K562 (cell line): ENCODE measurements around the gene FERMT3. TPM values are rescaled to one million over a fixed set of nuclear protein-coding genes. Genes with fewer than 3 reads are reported as not detected.
A peak's percentile ranks its signal among the peaks of the same experiment; 100 is the strongest.

Source experiments
- ARID4B ChIP-seq: sonication (generic); formaldehyde crosslinking; IDR thresholded peaks from 2 replicates; pipeline ENCODE4 v1.8.0; 2022; ENCODE audit warnings: mild to moderate bottlenecking, missing genetic modification reagents
- ATF7 ChIP-seq: fragments of 450-650 bp; IDR thresholded peaks from 2 replicates; pipeline ENCODE4 v1.7.1; 2014; ENCODE audit warnings: mild to moderate bottlenecking, moderate library complexity
- BCLAF1 ChIP-seq, 2 experiments: fragments of 450-650 bp in 1 of 2; IDR thresholded peaks; 2 replicates each; pipeline ENCODE4 v1.6.1; 2011 to 2017; ENCODE audit warnings: low read depth in 2 of 2, antibody characterized with exemption in 1 of 2, borderline replicate concordance in 1 of 2, low read length in 1 of 2, mild to moderate bottlenecking in 1 of 2, mixed read lengths in 1 of 2; ENCODE audit not compliant: control insufficient read depth in 1 of 2
- CEBPG ChIP-seq, 3 experiments: fragments of 200-800 bp in 1 of 3; sonication (Bioruptor generic) in 1 of 3; sonication (generic) in 1 of 3; formaldehyde crosslinking in 1 of 3; IDR thresholded peaks in 2 of 3; conservative IDR thresholded peaks in 1 of 3; 2 replicates each; pipeline versions ENCODE4 v1.6.1 to v1.8.0; 2016 to 2022; ENCODE audit warnings: missing compliant biosample characterization in 2 of 3, missing genetic modification characterization in 2 of 3, mild to moderate bottlenecking in 1 of 3, missing genetic modification reagents in 1 of 3
- ESRRB ChIP-seq: fragments of 250-450 bp; sonication (Bioruptor Pico); IDR thresholded peaks from 2 replicates; pipeline ENCODE4 v1.5.0; 2020; ENCODE audit warnings: mild to moderate bottlenecking, moderate library complexity, borderline replicate concordance
- HBP1 ChIP-seq: fragments of 450-650 bp; formaldehyde crosslinking; IDR thresholded peaks from 2 replicates; pipeline ENCODE4 v1.4.0; 2022; ENCODE audit warnings: missing genetic modification characterization
- POLR2AphosphoS5 ChIP-seq: IDR thresholded peaks from 2 replicates; pipeline ENCODE4 v1.6.1; 2011; ENCODE audit warnings: mild to moderate bottlenecking, low read depth, low read length, moderate library complexity; ENCODE audit not compliant: control insufficient read depth, insufficient read depth
- SRF ChIP-seq, 2 experiments: fragments of 250-450, 450-650 bp in 1 of 2; sonication (Bioruptor Pico) in 1 of 2; sonication (generic) in 1 of 2; formaldehyde crosslinking; IDR thresholded peaks; 2 replicates each; pipeline versions ENCODE4 v1.5.0 to v1.5.1; 2020 to 2022; ENCODE audit warnings: mild to moderate bottlenecking in 1 of 2, missing genetic modification reagents in 1 of 2
- TAF9B ChIP-seq: fragments of 450-650 bp; IDR thresholded peaks from 2 replicates; pipeline ENCODE4 v1.6.1; 2018; ENCODE audit warnings: mild to moderate bottlenecking; ENCODE audit not compliant: partially characterized antibody
- TGIF2 ChIP-seq: sonication (generic); formaldehyde crosslinking; IDR thresholded peaks from 2 replicates; pipeline ENCODE4 v1.8.1; 2022; ENCODE audit warnings: mild to moderate bottlenecking, missing genetic modification reagents, moderate library complexity
- VEZF1 ChIP-seq: fragments of 200-800 bp; sonication (Bioruptor generic); IDR thresholded peaks from 2 replicates; pipeline ENCODE4 v1.6.1; 2017; ENCODE audit warnings: missing genetic modification characterization, missing compliant biosample characterization
- YBX1 ChIP-seq: fragments of 450-650 bp; IDR thresholded peaks from 2 replicates; pipeline ENCODE4 v1.7.1; 2016; ENCODE audit warnings: mild to moderate bottlenecking
- ZBTB1 ChIP-seq: sonication (generic); formaldehyde crosslinking; IDR thresholded peaks from 2 replicates; pipeline ENCODE4 v1.8.1; 2023; ENCODE audit warnings: missing genetic modification reagents, low read depth, mild to moderate bottlenecking, borderline replicate concordance
- polyA plus RNA-seq, 8 experiments: library from polyadenylated mRNA; depleted of rRNA in 4 of 8; stranded (reverse) in 5 of 8; unstranded in 3 of 8; fragments of >200 nt; fragmentation: Nextera tagmentation in 2 of 8; fragmentation: Illumina TruSeq in 1 of 8; extraction: Ambion mirVana in 2 of 8; extraction: Trizol in 1 of 8; gene quantifications; 2 replicates each; pipeline versions ENCODE4 v1.2.1 to v1.2.3, GENCODE V29; 2011 to 2014; ENCODE audit warnings: inconsistent platforms in 1 of 8, missing spikeins in 1 of 8
- total RNA-seq, 7 experiments: library from RNA; depleted of rRNA in 6 of 7; stranded (reverse); fragments of >200 nt in 6 of 7; fragmentation: Illumina TruSeq in 2 of 7; extraction: Trizol in 2 of 7; gene quantifications; 2 replicates each; pipeline versions ENCODE4 v1.2.1 to v1.2.3, GENCODE V29; 2011 to 2021; ENCODE audit warnings: low replicate concordance in 1 of 7

FERMT3 gene
- total and polyA plus RNA-seq, 9 of the 15 experiments (the other 6 are each of a cell fraction or from before 2014, with no cell fraction given), result 3.2 to 275 (median 79.7) TPM

- TF ChIP-seq ARID4B (peak; percentile 57; the same call in 1 of the 2 replicates), HBP1 (CRISPR knock-in tag) (no peak), VEZF1 (CRISPR knock-in tag) (no peak), TAF9B (peak; percentile 65), TGIF2 (CRISPR knock-in tag) (no peak), YBX1 (no peak), POLR2AphosphoS5 (peak; percentile 82), ESRRB (no peak), ATF7 (peak; percentile 83), BCLAF1 (IDR thresholded peaks at IDR 0.05; ENCODE audit: borderline replicate concordance in 1 of 2, control insufficient read depth in 1 of 2, low read depth in 2 of 2, low read length in 1 of 2) (no peak), SRF (CRISPR knock-in tag; IDR thresholded peaks at IDR 0.05) (peak in 1 of 2 experiments; percentile 92; a peak in 1 of 4 replicates), ZBTB1 (CRISPR knock-in tag) (no peak), CEBPG (CRISPR knock-in tag; IDR thresholded peaks at IDR 0.05) (no peak), CEBPG (tag; conservative IDR thresholded peaks at IDR 0.05 in 1 of 2, IDR thresholded peaks at IDR 0.05 in 1 of 2) (no peak)
Observed at GRCh38 chr11:64181506-64182411, 24.8 kb upstream of the FERMT3 start (continued).
